Measurements from ENCODE around the gene RASSF9.
A peak's percentile ranks its signal among the peaks of the same experiment; 100 is the strongest.

RASSF9 gene

GRCh38 chr12:85836197-85837090, at the start of gene RASSF9:
Gene RASSF9 (minus strand): TSS chr12:85836409. CDS start chr12:85836201, 208 bp downstream.
- DNase-seq (ENCODE audit: extremely low read depth, low read depth) = peak; percentile 60
- TF ChIP-seq CTCF (IDR thresholded peaks at IDR 0.05; ENCODE audit: low read depth, low read length) = no peak

GRCh38 chr12:85883763-85884162, 47.6 kb upstream of the RASSF9 start:
- TF ChIP-seq CTCF (IDR thresholded peaks at IDR 0.05; ENCODE audit: low read depth, low read length) = no peak
- DNase-seq (ENCODE audit: extremely low read depth, low read depth) = no peak

- TF ChIP-seq CTCF (IDR thresholded peaks at IDR 0.05; ENCODE audit: low read depth, low read length) = no peak
- no peak for DNase-seq (ENCODE audit: extremely low read depth, low read depth)
Measured at GRCh38 chr12:85877459-85877858, 41.2 kb upstream of the RASSF9 start.

- no peak for DNase-seq (ENCODE audit: extremely low read depth, low read depth)
- no peak for TF ChIP-seq CTCF (IDR thresholded peaks at IDR 0.05; ENCODE audit: low read depth, low read length)
Measured at GRCh38 chr12:85874031-85874461, 37.8 kb upstream of the RASSF9 start, which contains the start of gene NTS. Gene NTS (plus strand): TSS chr12:85874295. CDS start chr12:85874404, 109 bp downstream.

- peak; percentile 16 for DNase-seq (ENCODE audit: extremely low read depth, low read depth)
- TF ChIP-seq CTCF (IDR thresholded peaks at IDR 0.05; ENCODE audit: low read depth, low read length) = peak; percentile 79
Measured at GRCh38 chr12:85872497-85873091, 36.4 kb upstream of the RASSF9 start.

- TF ChIP-seq CTCF (IDR thresholded peaks at IDR 0.05; ENCODE audit: low read depth, low read length) = peak; percentile 76
- peak; percentile 38 for DNase-seq (ENCODE audit: extremely low read depth, low read depth)
Measured at GRCh38 chr12:85866986-85867776, 31.0 kb upstream of the RASSF9 start.

Measured in AG09319 (cell line).